ENCODE measurements around the gene RXFP2. TPM values are rescaled to one million over a fixed set of nuclear protein-coding genes. Genes with fewer than 3 reads are reported as not detected.

RXFP2 gene
- total and polyA plus RNA-seq, 10 of the 15 experiments (the other 5 are each of a cell fraction or from before 2014, with no cell fraction given) = 0.01 to 0.05 TPM; not detected in 8

DNA sequence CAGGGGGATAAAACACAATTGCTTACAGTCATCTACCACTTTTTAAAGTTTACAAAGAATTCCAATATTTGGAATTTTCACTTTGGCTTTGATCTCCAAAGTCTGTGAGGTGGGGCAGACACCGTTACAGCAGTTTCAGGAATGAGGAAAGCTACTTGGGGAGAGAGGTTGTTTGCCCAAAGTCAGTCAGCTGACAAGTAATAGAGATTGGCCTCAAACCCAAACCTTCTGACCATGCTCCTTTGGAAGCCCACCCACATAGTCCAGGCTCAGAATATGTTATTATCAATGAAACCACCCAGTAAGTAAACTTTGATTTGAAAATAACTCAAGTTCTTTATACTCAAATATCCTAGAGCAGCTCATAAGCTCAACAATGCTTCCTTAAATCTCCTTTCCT is 29.0 kb downstream of the RXFP2 start:
- CTCF ChIA-PET = no interaction called here
- H3K9ac ChIP-seq (ENCODE audit: control insufficient read depth, insufficient read depth, low read length) = no peak overlapping the region
- in situ Hi-C loops (cut with MboI) = no loop called here
- H3K4me1 ChIP-seq (ENCODE audit: control insufficient read depth, insufficient read depth, low read length) = no peaks in the 10 kb centered on the region
- no peak overlapping the region for H2AFZ ChIP-seq (ENCODE audit: control insufficient read depth, low read depth, low read length)
- no peak overlapping the region for H3K27ac ChIP-seq (ENCODE audit: control insufficient read depth, insufficient read depth)
- SMC1A ChIA-PET (ENCODE audit: uncharacterized antibody, unreplicated experiment) = no interaction called here
- H3K79me2 ChIP-seq (ENCODE audit: control insufficient read depth, insufficient read depth, low read length) = no peaks in the 10 kb centered on the region
- H3K27me3 ChIP-seq (replicated peaks in 1 of 2; ENCODE audit: control insufficient read depth in 2 of 2, insufficient read depth in 2 of 2, low read length in 1 of 2) = no peaks in the 10 kb centered on the region
- intact Hi-C loops (cut with micrococcal nuclease; ENCODE audit: unreplicated experiment) = no loop called here
- H3K36me3 ChIP-seq (ENCODE audit: control insufficient read depth in 2 of 2, insufficient read depth in 2 of 2, low read length in 1 of 2) = no peaks in the 10 kb centered on the region
- FAIRE-seq = no peak
- no peak for ATAC-seq
- no peak overlapping the region for H3K4me2 ChIP-seq (ENCODE audit: control insufficient read depth, insufficient read depth)
- BruUV-seq (replicated peaks) = no TSS peak
- DNase-seq (ENCODE audit: low read depth, low spot score) = no peak
- RAD21 ChIA-PET (ENCODE audit: unreplicated experiment) = no interaction called here
- POLR2A ChIA-PET = no interaction called here
- 0% methylated on average over 1 of the region's 1 CpG for WGBS (ENCODE audit: insufficient coverage, insufficient replicate concordance, low lambda C conversion rate, missing lambda C conversion rate)
- no peaks in the 10 kb centered on the region for H3K9me3 ChIP-seq (replicated peaks; ENCODE audit: control insufficient read depth, insufficient read depth, low read length)
- no peaks in the 10 kb centered on the region for H4K20me1 ChIP-seq (ENCODE audit: control insufficient read depth, insufficient read depth)
- TF ChIP-seq PAX5 (IDR thresholded peaks at IDR 0.05; ENCODE audit: borderline replicate concordance, low read depth, low read length) = no peak
- TF ChIP-seq CTCF (IDR thresholded peaks at IDR 0.05 in 2 of 3, conservative IDR thresholded peaks at IDR 0.05 in 1 of 3; ENCODE audit: control insufficient read depth in 2 of 3, extremely low read depth in 1 of 3, insufficient read depth in 1 of 3, low read depth in 3 of 3, low read length in 3 of 3) = no peak
- TF ChIP-seq IRF4 (IDR thresholded peaks at IDR 0.05; ENCODE audit: low read depth, low read length) = no peak
- TF ChIP-seq GABPA (IDR thresholded peaks at IDR 0.05; ENCODE audit: low read depth) = no peak
- TF ChIP-seq LARP7 (IDR thresholded peaks at IDR 0.05) = no peak
- no peak for TF ChIP-seq NR2F1 (conservative IDR thresholded peaks at IDR 0.05)
- TF ChIP-seq FOXK2 (IDR thresholded peaks at IDR 0.05) = no peak
- TF ChIP-seq HDAC2 (IDR thresholded peaks at IDR 0.05) = no peak
- TF ChIP-seq PAX8 (IDR thresholded peaks at IDR 0.05) = no peak
- TF ChIP-seq ZSCAN29 (IDR thresholded peaks at IDR 0.05) = no peak
- no peak for TF ChIP-seq JUNB (IDR thresholded peaks at IDR 0.05)
- no peak overlapping the region for H3K4me3 ChIP-seq
